Karpas-422 (cell line): Measurements from ENCODE around the gene MYZAP. TPM values are rescaled to one million over a fixed set of nuclear protein-coding genes. Genes with fewer than 3 reads are reported as not detected.

ENCODE experiments used
- DNase-seq: peaks from one replicate; pipeline ENCODE4 v3.0.0-alpha.2; 2015
- H2AFZ ChIP-seq: fragments of 200-600 bp; sonication (generic); 2 replicates; pipeline ENCODE4 v1.6.1; 2014; ENCODE audit warnings: antibody characterized with exemption, low read length, mixed read lengths
- H3K27ac ChIP-seq: fragments of 200-600 bp; sonication (generic); 2 replicates; pipeline ENCODE4 v1.5.1; 2014; ENCODE audit warnings: mild to moderate bottlenecking, low read length, moderate library complexity
- H3K27me3 ChIP-seq: fragments of 200-600 bp; sonication (generic); 2 replicates; pipeline ENCODE4 v1.6.1; 2014; ENCODE audit warnings: low read length, mixed read lengths
- H3K36me3 ChIP-seq: fragments of 200-600 bp; sonication (generic); 2 replicates; pipeline ENCODE4 v1.6.1; 2014; ENCODE audit warnings: low read length, mixed read lengths; ENCODE audit not compliant: insufficient read depth
- H3K4me1 ChIP-seq: fragments of 200-600 bp; sonication (generic); 2 replicates; pipeline ENCODE4 v1.6.1; 2014; ENCODE audit warnings: mild to moderate bottlenecking, low read length, mixed read lengths
- H3K4me2 ChIP-seq: fragments of 200-600 bp; sonication (generic); 2 replicates; pipeline ENCODE4 v1.6.1; 2014; ENCODE audit warnings: low read length, low read depth, mild to moderate bottlenecking; ENCODE audit not compliant: poor library complexity, severe bottlenecking
- H3K4me3 ChIP-seq: fragments of 200-600 bp; sonication (generic); 2 replicates; pipeline ENCODE4 v1.5.1; 2014; ENCODE audit warnings: mild to moderate bottlenecking, antibody characterized with exemption, low read length, mixed read lengths
- H3K79me2 ChIP-seq: fragments of 200-600 bp; sonication (generic); 2 replicates; pipeline ENCODE4 v1.6.1; 2014; ENCODE audit warnings: mild to moderate bottlenecking, low read length, mixed read lengths
- H3K9ac ChIP-seq: fragments of 200-600 bp; sonication (generic); 2 replicates; pipeline ENCODE4 v1.6.0; 2014; ENCODE audit warnings: low read length
- H3K9me2 ChIP-seq: fragments of 200-600 bp; sonication (generic), shearing (Covaris generic); replicated peaks from 2 replicates; pipeline ENCODE4 v1.6.0; 2014; ENCODE audit warnings: mild to moderate bottlenecking, low read length, moderate library complexity; ENCODE audit not compliant: insufficient read depth
- H3K9me3 ChIP-seq: fragments of 300-700, 200-600 bp; sonication (generic); 2 replicates; pipeline ENCODE4 v1.6.1; 2014; ENCODE audit warnings: low read length, mixed read lengths
- H4K20me1 ChIP-seq: fragments of 200-600 bp; sonication (generic); 2 replicates; pipeline ENCODE4 v1.6.1; 2014; ENCODE audit warnings: mild to moderate bottlenecking, antibody characterized with exemption, low read length, low read depth; ENCODE audit not compliant: insufficient read depth
- total RNA-seq: library from RNA; depleted of rRNA; stranded (reverse); fragments of >200 nt; shearing (Covaris generic); gene quantifications from 2 replicates; pipeline ENCODE4 v1.2.3, GENCODE V29; 2014; ENCODE audit warnings: low replicate concordance

MYZAP gene
- total RNA-seq, 1 experiment from 2014 or later = not detected

GRCh38 chr15:57680021-57680420 lies 88.3 kb downstream of the MYZAP start:
- H3K9me3 ChIP-seq = no peaks in the 10 kb centered on the region
- no peaks in the 10 kb centered on the region for H3K79me2 ChIP-seq
- H3K9me2 ChIP-seq = no peaks in the 10 kb centered on the region
- no peak overlapping the region for H3K4me3 ChIP-seq
- H3K27ac ChIP-seq = no peak overlapping the region
- no peaks in the 10 kb centered on the region for H4K20me1 ChIP-seq
- H2AFZ ChIP-seq = no peak overlapping the region
- no peaks in the 10 kb centered on the region for H3K27me3 ChIP-seq
- H3K36me3 ChIP-seq = no peaks in the 10 kb centered on the region
- no peak for DNase-seq
- no peaks in the 10 kb centered on the region for H3K4me1 ChIP-seq
- no peak overlapping the region for H3K4me2 ChIP-seq
- no peak overlapping the region for H3K9ac ChIP-seq

DNA sequence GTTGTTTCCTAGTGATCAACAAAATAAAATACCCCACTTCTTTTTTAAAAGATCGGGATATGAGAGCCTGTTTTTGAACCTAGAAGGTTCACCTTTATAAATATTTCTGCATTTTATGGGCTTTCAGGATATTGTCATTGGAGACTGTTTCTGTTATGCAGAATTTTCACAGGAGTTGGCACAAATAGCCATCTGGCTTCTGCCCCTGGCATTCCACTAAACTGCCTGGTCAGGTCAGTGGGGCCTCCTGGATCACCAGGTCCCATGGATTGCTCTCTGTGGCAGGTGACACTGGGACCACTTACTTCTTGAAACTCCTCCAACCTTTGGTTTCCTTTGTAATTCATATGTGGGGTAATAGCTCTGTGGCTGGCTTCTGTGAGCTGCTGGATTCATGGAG lies 89.3 kb downstream of the MYZAP start:
- H3K27me3 ChIP-seq = no peaks in the 10 kb centered on the region
- no peak overlapping the region for H3K4me3 ChIP-seq
- H4K20me1 ChIP-seq = no peaks in the 10 kb centered on the region
- no peaks in the 10 kb centered on the region for H3K79me2 ChIP-seq
- no peaks in the 10 kb centered on the region for H3K9me3 ChIP-seq
- H3K27ac ChIP-seq = no peak overlapping the region
- H3K4me1 ChIP-seq = no peaks in the 10 kb centered on the region
- no peak overlapping the region for H3K9ac ChIP-seq
- DNase-seq = no peak
- no peak overlapping the region for H3K4me2 ChIP-seq
- no peak overlapping the region for H2AFZ ChIP-seq
- H3K9me2 ChIP-seq = no peaks in the 10 kb centered on the region
- no peaks in the 10 kb centered on the region for H3K36me3 ChIP-seq

GRCh38 chr15:57683481-57683880 lies 91.8 kb downstream of the MYZAP start:
- Histone ChIP-seq H3K4me1 (no peaks in the 10 kb centered on the region), H3K27ac (no peak overlapping the region), H2AFZ (no peak overlapping the region), H3K4me2 (no peak overlapping the region), H3K36me3 (no peaks in the 10 kb centered on the region), H3K9ac (no peak overlapping the region), H3K27me3 (no peaks in the 10 kb centered on the region), H4K20me1 (no peaks in the 10 kb centered on the region), H3K9me2 (no peaks in the 10 kb centered on the region), H3K4me3 (no peak overlapping the region), H3K9me3 (no peaks in the 10 kb centered on the region), H3K79me2 (no peaks in the 10 kb centered on the region)
- no peak for DNase-seq

DNA sequence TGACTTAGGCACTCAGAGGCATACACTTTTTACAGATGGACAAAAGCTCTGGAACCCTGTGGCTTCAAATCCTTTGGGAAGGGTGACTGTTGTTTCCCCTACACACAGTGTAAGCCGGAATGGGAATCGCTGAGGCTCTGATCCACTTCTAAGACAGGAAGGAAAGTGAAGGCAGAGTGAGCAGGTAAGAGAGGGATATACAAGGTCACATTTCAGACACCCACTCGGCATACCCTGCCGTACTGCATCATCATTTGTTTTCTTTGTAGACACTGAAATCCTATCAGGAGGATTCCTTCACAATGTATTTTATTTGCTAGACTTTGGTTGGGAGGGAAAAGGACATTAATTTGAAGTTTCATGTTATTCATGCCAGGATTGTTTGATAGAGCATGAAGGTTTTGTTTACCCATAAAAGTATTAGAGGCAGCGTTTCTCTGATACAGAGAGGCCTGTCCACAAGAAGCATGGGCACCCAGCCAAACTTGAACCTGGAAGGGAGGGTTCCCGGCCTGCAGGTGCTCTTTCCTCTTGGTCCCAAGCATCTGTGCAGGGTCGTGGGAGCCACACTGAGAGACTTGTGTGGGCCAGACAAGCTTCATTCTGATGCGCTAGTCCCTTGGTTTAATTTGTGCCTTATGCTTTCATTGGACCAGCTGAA lies 92.9 kb downstream of the MYZAP start:
- Histone ChIP-seq H3K27me3 (no peaks in the 10 kb centered on the region), H3K4me2 (no peak overlapping the region), H4K20me1 (no peaks in the 10 kb centered on the region), H3K4me3 (no peak overlapping the region), H3K9me2 (no peaks in the 10 kb centered on the region), H3K27ac (no peak overlapping the region), H3K36me3 (no peaks in the 10 kb centered on the region), H3K79me2 (no peaks in the 10 kb centered on the region), H3K4me1 (no peaks in the 10 kb centered on the region), H2AFZ (no peak overlapping the region), H3K9ac (no peak overlapping the region), H3K9me3 (no peaks in the 10 kb centered on the region)
- no peak for DNase-seq

GRCh38 chr15:57685306-57686095 lies 93.8 kb downstream of the MYZAP start:
- Histone ChIP-seq H2AFZ (no peak overlapping the region), H3K9me3 (no peaks in the 10 kb centered on the region), H4K20me1 (no peaks in the 10 kb centered on the region), H3K79me2 (no peaks in the 10 kb centered on the region), H3K27me3 (no peaks in the 10 kb centered on the region), H3K9me2 (no peaks in the 10 kb centered on the region), H3K4me1 (no peaks in the 10 kb centered on the region), H3K4me3 (no peak overlapping the region), H3K4me2 (no peak overlapping the region), H3K36me3 (no peaks in the 10 kb centered on the region), H3K27ac (no peak overlapping the region), H3K9ac (no peak overlapping the region)
- no peak for DNase-seq

- no peaks in the 10 kb centered on the region for H4K20me1 ChIP-seq
- H3K9me3 ChIP-seq = no peaks in the 10 kb centered on the region
- H3K27me3 ChIP-seq = no peaks in the 10 kb centered on the region
- no peaks in the 10 kb centered on the region for H3K79me2 ChIP-seq
- no peak for DNase-seq
- H3K9ac ChIP-seq = no peak overlapping the region
- no peaks in the 10 kb centered on the region for H3K4me1 ChIP-seq
- H3K27ac ChIP-seq = no peak overlapping the region
- no peaks in the 10 kb centered on the region for H3K9me2 ChIP-seq
- no peak overlapping the region for H3K4me2 ChIP-seq
- H3K4me3 ChIP-seq = no peak overlapping the region
- no peak overlapping the region for H2AFZ ChIP-seq
- no peaks in the 10 kb centered on the region for H3K36me3 ChIP-seq
These were observed 95.0 kb downstream of the MYZAP start for GRCh38 chr15:57686657-57687056.

DNA sequence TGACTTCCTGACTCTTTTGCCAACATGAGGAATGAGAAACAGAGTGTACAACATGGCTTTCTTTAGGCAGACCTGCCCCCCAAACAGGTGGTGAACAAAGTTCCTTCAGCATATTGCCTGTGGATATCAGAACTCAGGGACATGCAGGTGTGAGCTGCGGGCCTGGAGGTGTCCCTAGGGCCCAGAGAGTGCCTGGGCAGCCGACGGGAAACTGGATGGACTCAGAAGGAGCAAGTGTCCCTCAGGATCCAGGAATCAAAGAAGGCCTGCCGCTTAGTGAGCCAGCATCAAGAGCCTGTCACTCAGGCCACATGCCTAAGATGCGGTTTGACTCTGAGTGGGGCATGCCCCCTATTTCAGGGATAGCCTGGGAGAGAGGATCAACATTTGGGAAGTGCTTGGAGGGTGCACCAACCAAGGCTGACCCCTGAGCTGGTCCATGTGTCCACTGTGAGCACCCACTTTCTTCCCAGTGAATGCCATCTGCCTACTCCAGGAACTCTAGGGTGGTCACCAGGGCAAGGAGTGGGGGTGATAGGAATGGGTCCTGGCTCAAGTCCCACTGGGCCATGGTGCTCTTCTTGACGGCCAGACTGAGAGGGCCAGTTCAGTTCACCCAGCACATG lies 98.8 kb downstream of the MYZAP start:
- H3K9me2 ChIP-seq = no peaks in the 10 kb centered on the region
- no peaks in the 10 kb centered on the region for H3K4me1 ChIP-seq
- no peak overlapping the region for H3K9ac ChIP-seq
- H3K4me2 ChIP-seq = no peak overlapping the region
- H3K36me3 ChIP-seq = no peaks in the 10 kb centered on the region
- H2AFZ ChIP-seq = no peak overlapping the region
- H3K9me3 ChIP-seq = no peaks in the 10 kb centered on the region
- H3K27me3 ChIP-seq = no peaks in the 10 kb centered on the region
- H3K4me3 ChIP-seq = no peak overlapping the region
- H3K79me2 ChIP-seq = no peaks in the 10 kb centered on the region
- H4K20me1 ChIP-seq = no peaks in the 10 kb centered on the region
- DNase-seq = no peak
- H3K27ac ChIP-seq = no peak overlapping the region

DNA sequence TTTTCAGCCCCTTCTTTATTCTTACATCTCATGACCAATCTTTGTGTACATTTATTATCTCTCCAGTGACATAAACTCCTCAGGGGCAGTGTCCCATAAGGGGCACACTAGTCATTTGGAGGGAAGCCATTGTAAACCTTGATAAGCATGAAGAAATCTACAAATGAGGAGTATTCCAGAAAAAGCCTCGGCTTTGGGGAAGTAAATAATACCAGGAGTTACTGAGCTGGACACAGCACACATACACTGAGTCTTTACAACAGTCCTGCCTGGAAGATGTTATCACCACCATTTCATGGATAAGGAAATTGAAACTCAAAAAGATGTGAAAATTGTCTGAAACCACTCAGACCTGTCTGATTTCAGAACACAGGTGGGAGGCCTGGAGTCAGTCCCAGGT lies 99.4 kb downstream of the MYZAP start:
- Histone ChIP-seq H3K27me3 (no peaks in the 10 kb centered on the region), H3K4me2 (no peak overlapping the region), H3K4me1 (no peaks in the 10 kb centered on the region), H3K27ac (no peak overlapping the region), H3K79me2 (no peaks in the 10 kb centered on the region), H3K4me3 (no peak overlapping the region), H2AFZ (no peak overlapping the region), H3K9me2 (no peaks in the 10 kb centered on the region), H3K9ac (no peak overlapping the region), H4K20me1 (no peaks in the 10 kb centered on the region), H3K36me3 (no peaks in the 10 kb centered on the region), H3K9me3 (no peaks in the 10 kb centered on the region)
- DNase-seq = no peak
